HG03520 (cell line): ENCODE data around the gene LSMEM2.
"Not testable (repeated sequence)": the region's sequence is repeated elsewhere in the genome, so short reads cannot be mapped to it uniquely, and the experiment has no call there.

Experiments used
- ATAC-seq: cut with Tn5 transposase; IDR thresholded peaks from one replicate; pipeline ENCODE4 v1.9.1; 2021; ENCODE audit warnings: mild to moderate bottlenecking, moderate library complexity; ENCODE audit not compliant: unreplicated experiment

Gene LSMEM2

DNA sequence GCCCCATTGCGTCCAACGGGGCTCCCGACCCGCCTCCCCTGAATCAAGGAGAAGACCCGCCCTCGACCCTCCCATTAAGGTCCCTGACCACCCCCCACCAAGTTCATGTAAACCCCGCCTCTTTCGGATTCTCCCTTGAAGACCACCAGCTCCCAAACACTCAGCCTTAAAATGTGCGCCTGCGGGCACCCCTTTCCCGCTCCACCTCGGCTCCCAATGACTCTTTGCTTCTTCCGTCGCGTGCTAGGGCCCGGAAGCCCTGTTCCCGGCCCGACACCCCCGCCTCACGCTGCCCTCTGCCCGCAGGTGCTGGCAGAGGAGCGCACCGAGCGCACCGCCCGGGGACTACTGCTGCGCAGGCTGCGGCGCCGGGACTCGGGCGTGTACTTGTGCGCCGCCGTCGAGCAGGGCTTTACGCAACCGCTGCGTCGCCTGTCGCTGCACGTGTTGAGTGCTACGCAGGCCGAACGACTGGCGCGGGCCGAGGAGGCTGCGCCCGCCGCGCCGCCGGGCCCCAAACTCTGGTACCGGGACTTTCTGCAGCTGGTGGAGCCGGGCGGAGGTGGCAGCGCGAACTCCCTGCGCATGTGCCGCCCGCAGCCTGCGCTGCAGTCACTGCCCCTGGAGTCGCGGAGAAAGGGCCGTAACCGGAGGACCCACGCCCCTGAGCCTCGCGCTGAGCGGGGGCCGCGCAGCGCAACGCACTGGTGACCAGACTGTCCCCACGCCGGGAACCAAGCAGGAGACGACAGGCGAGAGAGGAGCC, 2.7 kb upstream of the LSMEM2 start:
- no peak for ATAC-seq

DNA sequence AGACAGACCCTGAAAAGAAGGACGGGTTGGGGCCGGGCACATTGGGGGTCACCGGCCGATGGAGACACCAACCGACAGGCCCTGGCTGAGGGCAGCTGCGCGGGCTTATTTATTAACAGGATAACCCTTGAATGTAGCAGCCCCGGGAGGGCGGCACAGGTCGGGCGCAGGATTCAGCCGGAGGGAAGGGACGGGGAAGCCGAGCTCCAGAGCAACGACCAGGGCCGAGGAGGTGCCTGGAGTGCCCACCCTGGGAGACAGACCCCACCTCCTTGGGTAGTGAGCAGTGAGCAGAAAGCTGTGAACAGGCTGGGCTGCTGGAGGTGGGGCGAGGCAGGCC, 2.2 kb upstream of the LSMEM2 start:
- ATAC-seq = no peak

DNA sequence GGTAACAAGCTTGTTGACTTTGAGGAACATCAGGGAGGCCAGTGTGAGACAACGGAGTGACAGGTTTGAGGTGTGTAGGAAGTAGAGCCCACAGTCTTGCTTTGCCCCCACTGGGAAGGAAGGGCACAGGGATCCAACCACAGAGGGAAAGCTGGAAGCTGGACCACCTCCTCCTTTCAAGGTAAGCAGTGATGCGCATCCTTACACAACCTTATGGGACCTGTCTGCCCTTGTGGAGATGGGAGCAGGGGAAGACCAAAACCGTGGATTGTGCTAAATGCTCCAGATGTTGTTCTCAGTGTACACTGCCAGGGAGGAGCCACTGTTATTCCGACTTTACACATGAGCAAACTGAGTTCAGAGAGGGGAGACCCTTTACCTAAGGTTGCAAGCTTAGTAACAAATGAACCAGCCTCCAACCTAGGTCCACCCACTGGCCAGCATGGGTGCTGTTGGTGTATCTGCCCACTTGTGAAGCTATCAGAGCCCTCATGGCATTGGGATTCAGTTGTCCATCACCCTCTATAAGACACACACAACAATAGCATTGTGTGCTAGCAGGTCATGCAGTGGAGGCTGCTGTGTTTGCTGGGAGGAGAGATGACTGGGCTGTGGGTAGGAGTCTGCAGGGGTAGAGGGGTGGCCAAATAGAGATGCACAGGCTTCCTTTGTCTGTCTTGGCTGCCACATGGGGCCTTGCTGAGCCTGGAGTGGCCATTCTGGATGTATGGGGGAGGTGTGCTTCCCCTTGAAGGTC, 586 bp upstream of the LSMEM2 start:
- ATAC-seq = no peak

DNA sequence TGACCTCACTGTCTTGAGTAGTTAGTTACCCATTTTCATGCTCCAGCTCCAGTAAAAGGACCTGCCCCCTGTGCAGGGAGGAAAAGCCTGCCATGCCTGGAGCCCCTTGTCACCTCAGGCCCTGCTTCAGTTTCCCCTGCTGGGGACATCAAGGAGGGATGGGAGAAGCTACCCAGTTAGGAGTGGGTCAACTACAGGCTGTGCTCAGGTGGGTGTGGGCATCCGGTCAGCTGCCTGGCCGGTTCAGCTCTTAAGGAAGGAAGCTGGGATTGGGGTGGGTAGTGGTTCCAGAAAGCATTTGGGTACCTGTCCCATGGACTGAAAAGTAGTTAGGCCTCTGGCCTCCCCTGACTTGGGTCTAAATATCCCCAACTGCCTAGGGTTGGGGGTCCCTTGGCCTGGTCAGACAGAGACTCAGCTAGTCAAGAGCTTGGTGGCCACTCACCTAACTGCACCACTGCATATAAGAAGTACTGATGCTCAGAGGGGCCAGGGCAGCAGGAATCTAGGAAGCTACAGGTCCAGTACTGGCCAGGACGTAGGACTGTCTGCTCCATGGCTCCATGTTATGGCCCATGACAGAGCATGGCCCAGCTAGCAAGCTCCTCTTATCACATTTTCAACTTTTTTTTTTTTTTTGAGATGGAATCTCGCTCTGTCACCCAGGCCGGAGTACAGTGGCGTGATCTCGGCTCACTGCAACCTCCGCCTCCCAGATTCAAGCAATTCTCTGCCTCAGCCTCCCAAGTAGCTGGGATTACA, 549 bp downstream of the LSMEM2 start:
- no peak for ATAC-seq

DNA sequence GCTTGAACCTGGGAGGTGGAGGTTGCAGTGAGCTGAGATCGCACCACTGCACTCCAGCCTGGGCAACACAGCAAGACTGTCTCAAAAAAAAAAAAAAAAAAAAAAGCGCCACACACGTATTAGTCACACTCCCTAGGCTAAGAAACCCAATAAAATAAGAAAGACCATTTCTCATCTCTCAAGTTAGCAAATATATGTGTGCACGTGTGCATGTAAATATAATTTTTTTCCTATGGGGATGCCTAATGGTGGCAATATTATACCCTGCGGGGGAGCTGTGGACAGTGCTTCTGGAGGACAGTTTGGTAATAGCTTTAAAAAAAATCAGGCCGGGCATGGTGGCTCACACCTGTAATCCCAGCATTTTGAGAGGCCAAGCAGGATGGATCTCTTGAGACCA, 5.2 kb downstream of the LSMEM2 start:
- not testable (repeated sequence) for ATAC-seq

DNA sequence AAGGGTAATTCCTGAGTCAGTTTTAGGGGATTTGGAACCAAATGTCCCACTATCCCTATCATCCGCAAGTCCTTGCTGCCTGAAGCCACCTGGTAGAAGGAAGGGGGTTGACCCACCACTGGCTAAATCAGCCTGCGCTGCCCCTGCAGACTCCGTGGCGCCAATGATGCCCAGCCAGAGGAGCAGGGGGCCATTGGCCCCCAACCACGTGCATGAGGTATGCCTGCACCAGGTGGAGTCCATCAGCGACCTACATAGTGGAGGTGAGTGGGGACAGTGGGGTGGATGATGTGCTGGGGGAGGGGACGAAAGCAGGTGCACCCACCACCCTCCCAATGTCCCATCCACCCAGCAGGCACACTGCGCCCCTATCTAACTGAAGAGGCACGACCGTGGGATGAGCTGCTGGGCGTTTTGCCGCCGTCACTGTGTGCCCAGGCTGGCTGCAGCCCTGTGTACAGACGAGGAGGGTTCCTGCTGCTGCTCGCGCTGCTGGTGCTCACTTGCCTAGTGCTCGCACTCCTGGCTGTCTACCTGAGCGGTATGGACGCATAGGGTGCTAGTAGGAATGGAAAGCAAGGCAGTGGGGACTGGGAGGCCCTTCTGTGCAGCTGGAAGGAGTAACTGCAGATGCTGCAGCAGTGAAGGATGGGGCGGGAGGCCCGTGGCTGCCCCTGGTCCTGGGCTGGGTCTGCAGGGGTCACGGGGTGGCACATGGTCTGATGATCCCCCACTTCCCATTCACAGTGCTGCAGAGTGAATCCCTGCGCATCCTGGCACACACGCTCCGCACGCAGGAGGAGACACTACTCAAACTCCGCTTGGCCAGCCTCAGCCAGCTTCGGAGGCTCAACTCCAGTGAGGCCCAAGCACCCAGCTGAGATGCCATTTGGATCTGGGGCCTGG, 7.7 kb downstream of the LSMEM2 start:
- no peak for ATAC-seq

DNA sequence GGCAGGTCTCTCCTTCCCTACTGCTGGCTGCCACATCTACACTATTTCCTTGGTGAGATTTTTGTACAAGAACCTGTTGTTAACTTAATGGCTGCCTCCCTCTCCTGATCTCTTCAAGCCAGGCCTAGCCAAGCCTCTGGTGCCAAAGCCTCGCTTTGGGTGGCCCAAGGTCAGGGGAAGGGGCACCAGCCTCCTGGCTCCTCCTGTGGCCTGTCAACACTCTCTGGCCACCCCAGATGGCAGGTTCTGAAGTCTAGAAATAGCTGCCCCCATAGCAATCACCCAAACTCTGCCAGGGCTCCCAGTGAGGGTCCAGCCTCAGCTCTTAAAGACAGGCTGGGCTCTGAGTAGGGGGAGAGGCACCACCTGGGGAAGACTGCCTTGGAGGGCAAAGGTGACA, 8.4 kb downstream of the LSMEM2 start:
- ATAC-seq = no peak

DNA sequence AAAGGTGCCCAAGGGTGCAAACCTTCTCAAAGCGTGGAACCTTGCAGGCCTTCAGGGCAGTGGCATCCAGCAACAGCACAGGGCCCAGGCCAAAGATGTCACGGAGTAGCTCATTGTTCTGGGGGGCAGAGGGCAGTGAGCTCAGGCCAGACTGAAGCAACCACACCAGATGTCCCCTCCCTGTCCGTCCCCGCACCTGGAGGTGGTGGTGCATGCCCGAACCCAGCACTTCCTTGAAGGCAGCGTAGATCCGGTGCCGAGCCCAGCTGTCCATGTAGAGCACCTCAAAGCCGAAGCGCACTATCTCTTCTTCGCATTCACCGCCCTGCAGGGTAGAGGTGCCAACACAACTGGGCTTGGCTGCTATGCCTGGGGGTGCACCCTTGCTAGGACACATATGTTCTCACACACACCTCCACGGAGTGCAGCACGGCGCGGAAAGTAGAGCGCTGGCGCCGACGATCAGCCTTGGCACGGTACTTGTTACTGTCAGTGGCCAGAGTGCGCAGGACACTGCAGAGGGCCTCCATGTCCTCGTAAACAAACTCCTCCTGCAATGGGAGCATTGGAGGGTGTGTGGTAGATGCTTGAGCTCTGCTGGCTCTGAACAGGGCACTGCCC, 9.6 kb downstream of the LSMEM2 start:
- ATAC-seq = no peak

DNA sequence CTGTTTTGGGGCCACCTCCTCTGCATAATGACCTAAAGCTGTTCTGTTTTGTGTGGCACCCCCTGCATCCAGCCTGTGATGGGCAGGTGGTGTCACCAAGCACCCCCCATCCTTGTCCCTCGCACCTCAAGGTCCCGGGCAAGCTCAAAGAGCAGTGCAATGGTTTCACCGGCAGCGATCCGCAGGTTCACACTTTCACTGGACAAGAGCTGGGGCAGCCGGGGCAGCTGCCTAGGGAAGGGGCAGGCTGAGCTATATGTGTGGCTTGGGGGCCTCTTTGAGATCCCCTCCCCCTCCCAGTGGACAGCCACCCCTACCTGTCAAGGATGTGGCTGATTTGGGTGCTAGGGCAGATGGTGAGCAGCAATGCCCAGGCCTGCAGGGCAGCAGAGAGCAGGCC, 10.2 kb downstream of the LSMEM2 start:
- ATAC-seq = no peak

DNA sequence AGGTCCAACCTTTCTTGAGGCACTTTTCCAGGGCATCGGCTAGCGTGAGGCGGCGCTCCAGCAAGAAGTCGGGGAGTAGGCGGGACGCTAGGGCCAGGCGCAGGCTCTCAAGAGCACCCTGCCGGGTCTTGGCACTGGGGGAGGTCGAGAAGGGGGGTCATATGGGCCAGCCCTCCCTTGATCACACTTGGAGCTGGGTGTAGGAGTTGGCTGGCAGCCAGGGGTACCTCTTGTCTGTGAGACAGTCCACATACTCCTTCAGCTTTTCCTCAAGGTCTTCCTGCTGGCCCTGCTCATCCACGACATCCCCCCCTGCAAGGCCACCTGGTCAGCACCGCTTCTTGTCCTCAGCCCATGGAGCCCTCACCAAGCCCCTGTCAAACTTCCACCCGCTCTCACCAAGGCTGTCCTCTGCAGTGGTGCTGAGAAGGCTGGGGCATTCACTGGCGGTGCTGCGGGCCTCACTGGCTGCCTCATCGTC, 11.3 kb downstream of the LSMEM2 start:
- no peak for ATAC-seq

DNA sequence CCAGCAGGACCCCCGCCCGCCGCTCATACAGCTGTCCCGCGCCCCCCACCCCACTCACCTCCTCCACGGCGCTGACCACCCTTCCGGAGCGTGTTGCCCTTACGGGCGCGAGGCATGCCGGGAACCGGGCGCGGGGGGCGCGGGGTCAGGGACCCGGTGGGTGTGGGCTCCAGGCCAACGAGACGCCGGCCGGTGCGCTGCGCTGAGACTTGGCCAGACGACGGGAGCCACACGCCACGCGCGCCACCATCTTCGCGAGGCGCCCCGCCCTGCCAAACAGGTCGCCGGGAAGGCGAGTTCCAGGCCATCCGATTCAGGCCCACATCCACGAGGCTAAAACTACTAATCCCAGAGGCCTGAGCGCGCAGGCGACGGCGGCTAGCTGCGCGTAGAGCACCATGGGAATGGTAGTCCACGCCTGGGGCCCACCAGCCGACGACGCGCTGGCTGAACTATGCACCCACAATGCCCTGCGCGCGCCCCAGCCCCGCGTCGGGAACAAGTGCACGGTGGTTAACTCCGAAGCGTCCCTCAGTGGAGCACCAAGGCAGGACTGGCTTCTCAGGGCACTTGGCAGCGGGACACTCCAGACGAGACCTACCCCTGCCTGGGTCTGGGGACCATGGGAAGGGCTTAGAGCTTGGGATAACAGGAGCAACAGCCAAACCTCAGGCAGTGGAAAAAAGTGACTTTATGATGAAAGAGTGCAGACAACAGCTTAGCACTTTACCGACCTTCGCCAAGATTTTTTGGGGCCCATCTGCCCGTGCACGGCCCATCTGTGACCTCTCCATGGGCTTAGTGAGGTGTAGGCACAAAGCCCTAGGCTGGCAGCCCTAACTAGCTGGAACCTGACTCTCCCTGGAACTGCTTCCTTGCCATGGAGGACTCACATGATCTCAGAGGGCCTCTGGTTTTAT, 13.5 kb downstream of the LSMEM2 start, which contains the start of gene IFRD2:
IFRD2 (minus strand) TSS at position 271 of the 920 bp plus-strand sequence; CDS start at position 116, 155 bp downstream.
- ATAC-seq = peak; percentile 91

DNA sequence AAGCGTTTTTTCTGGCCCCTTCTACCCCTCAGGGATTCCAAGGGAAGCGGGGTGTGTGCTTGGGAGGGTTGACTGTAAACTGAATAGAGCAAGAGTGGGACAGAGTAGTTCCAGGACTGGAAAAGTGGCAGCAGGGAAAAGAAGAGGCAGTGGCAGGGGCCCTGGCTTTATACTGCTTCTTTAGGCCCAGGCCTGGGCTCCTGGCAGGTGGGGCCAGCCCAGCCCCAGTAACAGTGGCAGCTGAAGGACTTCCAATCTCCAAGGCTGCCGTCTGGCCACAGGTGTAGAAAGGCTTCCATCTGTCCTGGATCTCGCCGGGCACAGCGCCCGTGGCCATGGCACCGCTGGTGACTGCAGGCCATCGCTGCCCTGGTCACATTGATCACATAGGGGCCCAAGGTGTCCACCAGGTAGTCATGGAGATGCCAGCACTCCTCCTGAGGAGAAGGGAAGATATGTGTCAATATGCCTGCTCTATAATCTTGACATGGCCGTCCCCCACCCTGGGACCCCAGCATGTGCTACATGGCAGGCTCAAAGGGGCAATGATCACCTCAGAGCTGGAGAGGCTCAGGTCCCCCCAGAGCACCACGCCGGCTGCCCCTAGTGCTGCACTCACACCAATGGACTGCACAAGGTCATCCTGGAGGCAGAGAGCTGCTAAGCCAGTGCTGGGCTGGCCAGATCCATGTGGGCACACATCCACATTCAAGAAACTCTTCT, 14.4 kb downstream of the LSMEM2 start:
- ATAC-seq = no peak

DNA sequence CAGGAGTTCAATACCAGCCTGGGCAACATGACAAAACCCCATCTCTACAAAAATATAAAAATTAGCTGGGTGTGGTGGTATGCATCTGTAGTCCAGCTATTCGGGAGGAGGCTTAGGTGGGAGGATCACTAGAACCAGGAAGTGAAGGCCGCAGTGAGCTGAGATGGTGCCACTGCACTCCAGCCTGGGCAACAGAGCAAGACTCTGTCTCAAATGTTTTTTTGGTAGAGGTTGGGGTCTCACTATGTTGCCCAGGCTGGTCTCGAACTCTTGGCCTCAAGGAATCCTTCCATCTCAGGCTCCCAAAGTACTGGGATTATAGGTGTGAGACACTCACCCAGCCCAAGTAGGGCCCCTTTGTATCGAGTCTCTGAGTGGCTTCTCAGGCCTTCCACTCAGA, 15.2 kb downstream of the LSMEM2 start:
- ATAC-seq = no peak

DNA sequence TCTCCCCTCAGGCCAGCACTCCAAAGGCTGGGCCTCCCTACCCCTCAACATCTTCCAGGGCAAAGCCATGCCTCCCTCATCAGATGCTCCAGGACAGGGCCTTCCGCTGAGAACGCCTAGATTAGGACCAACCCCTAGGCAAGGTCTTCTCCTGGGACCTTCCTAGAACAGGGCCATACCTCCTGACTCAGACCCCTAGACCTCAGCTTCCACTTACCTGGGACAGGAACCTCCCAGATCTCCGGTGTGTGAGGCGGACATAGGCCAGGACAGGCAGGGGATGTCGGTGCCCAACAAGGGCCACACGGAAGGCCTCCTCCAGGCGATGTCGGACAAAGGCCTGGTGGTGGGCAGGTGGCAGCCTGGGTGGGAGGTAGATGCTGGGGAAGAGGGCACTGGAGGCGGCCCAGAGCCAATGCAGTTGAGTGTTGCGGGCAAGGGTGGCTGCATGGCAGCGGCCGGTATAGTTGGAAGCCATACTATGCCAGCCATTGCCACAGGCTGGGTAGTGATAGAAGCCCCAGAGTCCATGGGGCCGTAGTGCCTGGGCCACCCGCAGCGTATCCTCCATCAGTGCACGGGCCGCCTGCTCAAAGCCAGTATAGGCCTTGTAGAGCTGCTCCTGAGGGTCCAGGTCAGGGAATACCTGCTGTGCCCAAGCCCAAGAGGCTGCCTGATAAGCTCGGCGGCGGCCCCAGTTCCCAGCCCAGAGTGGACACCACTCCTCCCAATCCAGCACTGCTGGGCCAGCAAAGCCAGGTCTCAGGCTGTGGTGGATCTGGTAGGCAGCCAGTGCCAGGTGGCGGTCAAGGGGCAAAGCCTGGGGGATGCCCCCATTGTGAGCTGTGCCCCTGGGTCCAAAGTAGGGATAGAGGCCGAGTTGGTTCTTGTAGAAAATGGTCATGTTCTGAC, 15.9 kb downstream of the LSMEM2 start:
- no peak for ATAC-seq

DNA sequence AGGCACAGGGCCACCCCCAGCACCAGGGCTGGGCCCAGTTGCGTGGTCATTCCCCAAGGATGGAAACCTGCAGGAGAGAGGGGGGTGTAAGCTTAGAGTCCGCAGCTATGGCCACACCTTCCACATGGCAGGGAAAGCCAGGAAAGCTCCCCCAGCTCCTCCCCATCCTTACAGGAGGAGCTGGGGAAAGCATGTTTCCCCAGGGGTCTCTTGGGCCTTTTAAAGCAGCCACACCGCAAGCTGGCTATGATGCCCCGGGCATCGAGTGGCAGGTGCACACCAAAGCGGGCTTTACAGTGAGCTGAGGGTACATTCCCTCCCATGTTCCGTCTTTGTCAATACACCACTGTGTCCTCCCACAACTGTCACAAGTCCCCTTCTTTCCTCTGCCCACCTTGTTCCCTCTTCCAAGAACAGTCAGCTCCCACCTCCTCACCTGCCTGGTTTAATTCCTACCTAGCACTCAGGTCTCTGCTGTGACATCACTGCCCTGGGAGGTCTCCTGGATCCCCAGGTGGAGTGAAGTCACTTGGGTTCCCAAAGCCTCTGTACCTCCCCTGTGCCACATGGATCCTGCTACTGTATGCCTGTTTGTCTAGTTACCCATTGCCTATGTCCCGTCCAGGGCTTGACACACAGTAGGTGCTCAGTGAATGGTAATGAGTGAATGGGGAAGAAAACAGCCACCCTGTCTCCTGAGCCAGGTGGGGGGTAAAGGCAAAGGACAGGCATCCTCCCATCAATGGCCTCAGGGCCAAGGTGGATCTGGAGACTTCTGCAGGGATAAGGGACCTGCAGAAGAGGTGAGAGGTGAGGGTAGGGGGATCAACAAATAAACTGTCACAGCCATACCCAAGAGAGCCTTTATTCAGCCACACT, 16.9 kb downstream of the LSMEM2 start:
- ATAC-seq = no peak

DNA sequence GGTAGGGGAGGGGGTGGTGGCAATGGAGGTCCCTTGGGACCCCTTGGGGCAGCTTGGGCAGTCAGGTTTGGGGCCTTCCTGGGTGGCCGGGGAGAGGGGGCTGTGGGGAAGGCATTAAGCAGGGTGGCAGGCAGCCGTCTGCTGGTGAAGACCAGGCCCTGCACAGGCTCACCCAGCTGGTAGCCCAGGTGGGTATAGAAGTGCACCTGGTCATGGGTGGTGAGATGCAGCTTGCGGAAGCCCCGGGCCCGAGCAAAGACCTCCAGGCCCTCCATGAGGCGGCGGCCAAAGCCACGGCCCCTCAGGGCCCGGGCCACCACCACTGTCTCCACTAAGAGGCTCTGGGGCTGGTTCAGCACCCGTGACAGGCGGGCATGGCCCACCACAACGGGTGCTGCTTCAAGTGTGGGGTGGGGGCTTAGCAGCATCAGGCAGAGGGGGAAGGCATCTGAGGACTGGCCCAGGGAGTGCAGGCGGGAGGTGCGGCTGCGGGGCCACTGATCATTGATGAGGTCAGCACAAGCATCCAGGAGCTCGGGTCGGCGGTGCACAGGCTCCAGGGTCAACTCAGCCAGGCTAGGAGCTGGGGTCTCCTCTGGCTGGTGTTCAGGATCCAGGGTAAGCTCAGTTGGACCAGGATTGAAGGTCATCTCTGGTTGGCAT, 18.0 kb downstream of the LSMEM2 start:
- no peak for ATAC-seq
